B cell (primary cell): ENCODE data around the gene MDK. TPM values are rescaled to one million over a fixed set of nuclear protein-coding genes. Genes with fewer than 3 reads are reported as not detected.
A peak's percentile ranks its signal among the peaks of the same experiment; 100 is the strongest.

Source experiments
- ATAC-seq: fragments of 200-7000 bp; cut with Tn5 transposase; one replicate; pipeline ENCODE4 v1.10.0; 2021; ENCODE audit warnings: low read depth, mild to moderate bottlenecking, moderate number of reproducible peaks, moderate library complexity
- CTCF ChIA-PET: fragments of 350-600 bp; sonication (Branson Sonifier 250); formaldehyde crosslinking; loops from one replicate; lab custom pipeline; 2021; ENCODE audit warnings: antibody characterized with exemption, inconsistent platforms; lab: Charles Lee
- POLR2A ChIA-PET: fragments of 350-600 bp; sonication (Branson Sonifier 250); formaldehyde crosslinking; loops from one replicate; lab custom pipeline; 2021; ENCODE audit warnings: antibody characterized with exemption; lab: Charles Lee
- DNase-seq: peaks from one replicate; pipeline ENCODE4 v3.0.0; 2013
- H2AFZ ChIP-seq: 2 replicates; pipeline ENCODE4 v1.6.1; 2012; ENCODE audit warnings: mild to moderate bottlenecking, low read depth, low read length; ENCODE audit not compliant: insufficient read depth, poor library complexity, severe bottlenecking
- H3K27ac ChIP-seq, 2 donors: 1 replicate in 1 of 2; 2 replicates in 1 of 2; pipeline ENCODE4 v1.5.1; 2012 to 2013; ENCODE audit warnings: low read length in 2 of 2, mild to moderate bottlenecking in 2 of 2, moderate library complexity in 1 of 2
- H3K27me3 ChIP-seq, 4 experiments: fragments of 200-600 bp in 1 of 4; sonication (generic) in 1 of 4; replicated peaks in 1 of 4; 1 replicate in 2 of 4; 2 replicates in 2 of 4; pipeline versions ENCODE4 v1.6.1 to v1.7.0; 2013 to 2016; ENCODE audit warnings: low read length in 3 of 4, mild to moderate bottlenecking in 2 of 4, mixed read lengths in 1 of 4, moderate library complexity in 1 of 4; ENCODE audit not compliant: insufficient read depth in 4 of 4, control insufficient read depth in 3 of 4; ENCODE audit errors: control extremely low read depth in 1 of 4
- H3K36me3 ChIP-seq, 2 experiments: replicated peaks in 1 of 2; 1 replicate in 1 of 2; 2 replicates in 1 of 2; pipeline versions ENCODE4 v1.6.1 to v1.7.1; 2013; ENCODE audit warnings: low read length in 1 of 2; ENCODE audit not compliant: insufficient read depth in 2 of 2, control insufficient read depth in 1 of 2; ENCODE audit errors: control extremely low read depth in 1 of 2, extremely low read depth in 1 of 2
- H3K4me1 ChIP-seq, 2 donors: fragments of 200-600 bp in 1 of 2; sonication (generic) in 1 of 2; 1 replicate in 1 of 2; 2 replicates in 1 of 2; pipeline versions ENCODE4 v1.5.1 to v1.6.1; 2013 to 2017; ENCODE audit warnings: low read length in 2 of 2; ENCODE audit not compliant: control insufficient read depth in 2 of 2, insufficient read depth in 2 of 2
- H3K4me2 ChIP-seq: replicated peaks from 2 replicates; pipeline ENCODE3; 2012; ENCODE audit warnings: mild to moderate bottlenecking, low read depth, low read length; ENCODE audit not compliant: poor library complexity, severe bottlenecking
- H3K4me3 ChIP-seq, 5 experiments: fragments of 200-600 bp in 1 of 5; sonication (generic) in 1 of 5; 1 replicate in 3 of 5; 2 replicates in 2 of 5; pipeline versions ENCODE4 v1.5.1 to v1.7.0; 2011 to 2016; ENCODE audit warnings: low read length in 4 of 5, mild to moderate bottlenecking in 4 of 5, low read depth in 2 of 5, control low read depth in 1 of 5, moderate library complexity in 1 of 5; ENCODE audit not compliant: insufficient read depth in 1 of 5; ENCODE audit errors: control extremely low read depth in 1 of 5, extremely low read depth in 1 of 5
- H3K79me2 ChIP-seq: fragments of 200-600 bp; sonication (generic); one replicate; pipeline ENCODE4 v1.6.0; 2016; ENCODE audit warnings: low read length; ENCODE audit not compliant: control insufficient read depth, insufficient read depth
- H3K9ac ChIP-seq: fragments of 200-600 bp; sonication (generic); 2 replicates; pipeline ENCODE4 v1.6.1; 2017; ENCODE audit warnings: mild to moderate bottlenecking, low read length, moderate library complexity
- H3K9me3 ChIP-seq, 3 donors: one replicate each; pipeline versions ENCODE4 v1.6.1 to v1.7.1; 2013; ENCODE audit warnings: low read length in 2 of 3; ENCODE audit not compliant: control insufficient read depth in 2 of 3, insufficient read depth in 1 of 3; ENCODE audit errors: control extremely low read depth in 1 of 3
- H4K20me1 ChIP-seq: 2 replicates; pipeline ENCODE4 v1.6.0; 2012; ENCODE audit warnings: mild to moderate bottlenecking, low read length; ENCODE audit not compliant: insufficient read depth, control insufficient read depth, poor library complexity, severe bottlenecking
- H3K27ac Mint-ChIP-seq: one replicate; pipeline ENCODE4 v1.8.0; 2021; ENCODE audit warnings: mixed read lengths
- H3K27me3 Mint-ChIP-seq: one replicate; pipeline ENCODE4 v1.8.0; 2021; ENCODE audit warnings: mixed read lengths
- H3K4me1 Mint-ChIP-seq: one replicate; pipeline ENCODE4 v1.8.0; 2021; ENCODE audit warnings: mixed read lengths
- H3K4me3 Mint-ChIP-seq: one replicate; pipeline ENCODE4 v1.8.0; 2021; ENCODE audit warnings: mixed read lengths
- H3K9me3 Mint-ChIP-seq: one replicate; pipeline ENCODE4 v1.8.0; 2022; ENCODE audit warnings: mixed read lengths; ENCODE audit not compliant: insufficient read depth
- CTCF ChIP-seq: fragments of 200-600 bp; IDR thresholded peaks from one replicate; pipeline ENCODE4 v1.8.0; 2022; ENCODE audit warnings: antibody characterized with exemption, mild to moderate bottlenecking
- EZH2 ChIP-seq: IDR thresholded peaks from 2 replicates; pipeline ENCODE4 v1.6.1; 2012; ENCODE audit warnings: borderline replicate concordance, low read depth, mild to moderate bottlenecking, moderate library complexity, low read length; ENCODE audit not compliant: insufficient read depth, poor library complexity, severe bottlenecking
- WGBS: methylation state at CpG from one replicate; pipeline ENCODE4 v1.1.5; 2013; ENCODE audit warnings: missing lambda C conversion rate; ENCODE audit not compliant: insufficient coverage; 5-methylcytosine and 5-hydroxymethylcytosine counted together
- intact Hi-C: fragments of 100-400 bp; cut with micrococcal nuclease; formaldehyde crosslinking; loops from one replicate; pipeline ENCODE4 v1.10.0; 2022
- polyA plus RNA-seq: library from polyadenylated mRNA; depleted of rRNA; stranded (reverse); fragments of >200 nt; gene quantifications from 2 replicates; pipeline ENCODE4 v1.2.3, GENCODE V29; 2012
- total RNA-seq, 2 donors: library from RNA; stranded (reverse); fragments of 120-200 nt in 1 of 2; gene quantifications; 1 replicate in 1 of 2; 2 replicates in 1 of 2; pipeline versions ENCODE4 v1.2.3 to v1.2.4, GENCODE V29; 2013 to 2022

The MDK gene
- total and polyA plus RNA-seq, 2 donors (not counting 1 experiment from before 2014, with no cell fraction given), result 1.5 to 2.6 TPM

- H3K79me2 ChIP-seq, result no peaks in the 10 kb centered on the region
- DNase-seq (peak; percentile 59), ATAC-seq (peak; percentile 35)
- POLR2A ChIA-PET, result no interaction called here
- CTCF ChIA-PET, result interaction anchor here (0.6 to 2.3 kb wide), 6 partner anchors 12 to 1268 kb away, joined by 3 to 10 read pairs (median 4); partner anchors contain the start of gene ATG13
- no peak for TF ChIP-seq EZH2
- peak; percentile 62 for TF ChIP-seq CTCF
- no peak overlapping the region for H3K27ac ChIP-seq
- peaks cover 21% of the 10 kb centered on the region for H4K20me1 ChIP-seq
- peak overlapping the region; percentile 45 for H2AFZ ChIP-seq
- H3K4me2 ChIP-seq, result peak overlapping the region; percentile 81
- peaks cover 0 to 33% (median 0%) of the 10 kb centered on the region in 3 donors for H3K9me3 ChIP-seq
- no peaks in the 10 kb centered on the region for H3K9me3 Mint-ChIP-seq
- H3K9ac ChIP-seq, result peak overlapping the region; percentile 50
- peak overlapping the region; percentile 54 for H3K4me3 Mint-ChIP-seq
- peaks cover 56% of the 10 kb centered on the region for H3K27me3 Mint-ChIP-seq
- WGBS, result 4% methylated on average over 80 of the region's 80 CpGs
- intact Hi-C loops, result loop anchor here (2.0 kb wide), 1 partner anchor 149 kb away; no protein-coding TSS in a partner anchor
- H3K27ac Mint-ChIP-seq, result peak overlapping the region; percentile 37
- H3K4me1 ChIP-seq, result peaks cover 28 to 43% of the 10 kb centered on the region in 2 donors
- H3K27me3 ChIP-seq, result peaks cover 0 to 77% (median 41%) of the 10 kb centered on the region in 4 experiments
- no peaks in the 10 kb centered on the region for H3K36me3 ChIP-seq
- H3K4me3 ChIP-seq, result peak overlapping the region in 3 of 5 experiments; percentile 0 to 40 (median 25)
- peaks cover 19% of the 10 kb centered on the region for H3K4me1 Mint-ChIP-seq
These were observed 8.2 kb downstream of the MDK start for GRCh38 chr11:46389450-46390330.
